ENCODE measurements around the gene IRX2.

The IRX2 gene

GRCh38 chr5:2757563-2758351 lies 6.3 kb upstream of the IRX2 start:
- in situ Hi-C loops (cut with HindIII; ENCODE audit: low sequenced_read_pairs): no loop called here
- H3K4me3 ChIP-seq (ENCODE audit: low read depth, low read length): no peak overlapping the region
- no peak for DNase-seq (ENCODE audit: low read depth, low spot score)
- no peak for TF ChIP-seq CTCF (IDR thresholded peaks at IDR 0.05; ENCODE audit: low read depth, low read length)

GRCh38 chr5:2756211-2757152 lies 5.0 kb upstream of the IRX2 start:
- peak; percentile 63 for DNase-seq (ENCODE audit: low read depth, low spot score)
- in situ Hi-C loops (cut with HindIII; ENCODE audit: low sequenced_read_pairs): no loop called here
- peak overlapping the region; percentile 37 for H3K4me3 ChIP-seq (ENCODE audit: low read depth, low read length)
- no peak for TF ChIP-seq CTCF (IDR thresholded peaks at IDR 0.05; ENCODE audit: low read depth, low read length)

- H3K4me3 ChIP-seq (ENCODE audit: low read depth, low read length): peak overlapping the region; percentile 37
- no peak for TF ChIP-seq CTCF (IDR thresholded peaks at IDR 0.05; ENCODE audit: low read depth, low read length)
- DNase-seq (ENCODE audit: low read depth, low spot score): peak; percentile 12
- in situ Hi-C loops (cut with HindIII; ENCODE audit: low sequenced_read_pairs): no loop called here
Measured at GRCh38 chr5:2755681-2756171, 4.2 kb upstream of the IRX2 start.

GRCh38 chr5:2755076-2755680 lies 3.7 kb upstream of the IRX2 start:
- DNase-seq (ENCODE audit: low read depth, low spot score): peak; percentile 18
- no peak overlapping the region for H3K4me3 ChIP-seq (ENCODE audit: low read depth, low read length)
- TF ChIP-seq CTCF (IDR thresholded peaks at IDR 0.05; ENCODE audit: low read depth, low read length): peak; percentile 10
- in situ Hi-C loops (cut with HindIII; ENCODE audit: low sequenced_read_pairs): no loop called here

GRCh38 chr5:2754581-2755075 lies 3.2 kb upstream of the IRX2 start:
- H3K4me3 ChIP-seq (ENCODE audit: low read depth, low read length): no peak overlapping the region
- no peak for DNase-seq (ENCODE audit: low read depth, low spot score)
- no peak for TF ChIP-seq CTCF (IDR thresholded peaks at IDR 0.05; ENCODE audit: low read depth, low read length)
- in situ Hi-C loops (cut with HindIII; ENCODE audit: low sequenced_read_pairs): no loop called here

Measured in astrocyte of the spinal cord (primary cell).